OCI-LY1 (cell line): ENCODE data around the gene MAGI1.

Experiments
- EZH2 ChIP-seq: fragments of 200-600 bp; sonication (generic), shearing (Covaris generic); IDR thresholded peaks from 2 replicates; pipeline ENCODE4 v1.8.0; 2017; ENCODE audit warnings: borderline replicate concordance, mixed run types, mild to moderate bottlenecking, antibody characterized with exemption, low read length, moderate library complexity, mixed read lengths
- TF ChIP-seq, protein P1 (sequence below): fragments of 200-600 bp; sonication (generic), shearing (Covaris generic); IDR thresholded peaks from 2 replicates; pipeline ENCODE4 v1.5.1; 2017; ENCODE audit warnings: mild to moderate bottlenecking, antibody characterized with exemption, low read length, moderate library complexity, mixed read lengths

- TF ChIP-seq, protein P1, sequence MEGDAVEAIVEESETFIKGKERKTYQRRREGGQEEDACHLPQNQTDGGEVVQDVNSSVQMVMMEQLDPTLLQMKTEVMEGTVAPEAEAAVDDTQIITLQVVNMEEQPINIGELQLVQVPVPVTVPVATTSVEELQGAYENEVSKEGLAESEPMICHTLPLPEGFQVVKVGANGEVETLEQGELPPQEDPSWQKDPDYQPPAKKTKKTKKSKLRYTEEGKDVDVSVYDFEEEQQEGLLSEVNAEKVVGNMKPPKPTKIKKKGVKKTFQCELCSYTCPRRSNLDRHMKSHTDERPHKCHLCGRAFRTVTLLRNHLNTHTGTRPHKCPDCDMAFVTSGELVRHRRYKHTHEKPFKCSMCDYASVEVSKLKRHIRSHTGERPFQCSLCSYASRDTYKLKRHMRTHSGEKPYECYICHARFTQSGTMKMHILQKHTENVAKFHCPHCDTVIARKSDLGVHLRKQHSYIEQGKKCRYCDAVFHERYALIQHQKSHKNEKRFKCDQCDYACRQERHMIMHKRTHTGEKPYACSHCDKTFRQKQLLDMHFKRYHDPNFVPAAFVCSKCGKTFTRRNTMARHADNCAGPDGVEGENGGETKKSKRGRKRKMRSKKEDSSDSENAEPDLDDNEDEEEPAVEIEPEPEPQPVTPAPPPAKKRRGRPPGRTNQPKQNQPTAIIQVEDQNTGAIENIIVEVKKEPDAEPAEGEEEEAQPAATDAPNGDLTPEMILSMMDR = no peak
- no peak for TF ChIP-seq EZH2
Observed at GRCh38 chr3:65742914-65743313, 295.8 kb downstream of the MAGI1 start.
